ENCODE data around the gene MCHR2.
A peak's percentile ranks its signal among the peaks of the same experiment; 100 is the strongest.
"Not testable (repeated sequence)": the region's sequence is repeated elsewhere in the genome, so short reads cannot be mapped to it uniquely, and the experiment has no call there.

The MCHR2 gene, protein sequence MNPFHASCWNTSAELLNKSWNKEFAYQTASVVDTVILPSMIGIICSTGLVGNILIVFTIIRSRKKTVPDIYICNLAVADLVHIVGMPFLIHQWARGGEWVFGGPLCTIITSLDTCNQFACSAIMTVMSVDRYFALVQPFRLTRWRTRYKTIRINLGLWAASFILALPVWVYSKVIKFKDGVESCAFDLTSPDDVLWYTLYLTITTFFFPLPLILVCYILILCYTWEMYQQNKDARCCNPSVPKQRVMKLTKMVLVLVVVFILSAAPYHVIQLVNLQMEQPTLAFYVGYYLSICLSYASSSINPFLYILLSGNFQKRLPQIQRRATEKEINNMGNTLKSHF

GRCh38 chr6:99993533-99994251 lies at the start of gene MCHR2:
Gene MCHR2, minus strand, starts transcription at chr6:99994223. Its CDS starts 38,076 bp downstream, at chr6:99956147.
- no peak for DNase-seq (ENCODE audit: low spot score)

DNA sequence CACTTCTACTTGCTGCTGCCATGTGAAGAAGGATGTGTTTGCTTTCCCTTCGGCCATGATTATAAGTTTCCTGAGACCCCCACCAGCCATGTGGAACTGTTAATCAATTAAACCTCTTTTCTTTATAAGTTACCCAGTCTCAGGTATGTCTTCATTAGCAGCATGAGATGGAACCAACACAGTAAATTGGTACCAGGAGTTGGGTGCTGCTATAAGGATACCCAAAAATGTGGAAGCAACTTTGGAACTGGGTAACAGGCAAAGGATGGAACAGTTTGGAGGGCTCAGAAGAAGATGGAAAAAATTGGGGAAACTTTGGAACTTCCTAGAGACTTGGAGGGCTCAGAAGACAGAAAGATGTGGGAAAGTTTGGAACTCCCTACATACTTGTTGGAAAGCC lies 44.5 kb upstream of the MCHR2 start:
- not testable (repeated sequence) for DNase-seq (ENCODE audit: low spot score)

GRCh38 chr6:100035873-100036653 lies 42.0 kb upstream of the MCHR2 start:
- DNase-seq (ENCODE audit: low spot score), result no peak

- no peak for DNase-seq (ENCODE audit: low spot score)
Observed at GRCh38 chr6:100023798-100024197, 29.8 kb upstream of the MCHR2 start.

- DNase-seq (ENCODE audit: low spot score), result no peak
Observed at GRCh38 chr6:100022847-100023246, 28.8 kb upstream of the MCHR2 start.

DNA sequence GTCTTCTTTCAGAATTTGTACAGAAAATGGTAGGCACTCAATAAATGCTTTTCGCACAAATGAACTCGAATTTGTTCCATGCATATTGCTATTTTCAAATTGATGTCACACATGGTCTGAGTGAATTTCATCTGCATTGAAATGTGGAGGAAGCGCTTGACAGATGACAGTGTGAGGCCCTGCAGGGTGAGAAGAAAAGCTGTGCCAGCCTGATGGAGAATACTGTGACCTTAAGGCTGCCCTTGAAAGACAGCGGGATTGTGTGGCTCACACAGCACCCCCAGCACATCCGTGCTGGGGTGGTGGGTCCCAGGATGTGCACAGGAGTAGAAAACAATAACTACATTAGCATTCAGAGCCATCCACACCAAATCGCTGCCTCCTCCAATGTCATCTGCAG lies 14.8 kb upstream of the MCHR2 start:
- no peak for DNase-seq (ENCODE audit: low spot score)

DNA sequence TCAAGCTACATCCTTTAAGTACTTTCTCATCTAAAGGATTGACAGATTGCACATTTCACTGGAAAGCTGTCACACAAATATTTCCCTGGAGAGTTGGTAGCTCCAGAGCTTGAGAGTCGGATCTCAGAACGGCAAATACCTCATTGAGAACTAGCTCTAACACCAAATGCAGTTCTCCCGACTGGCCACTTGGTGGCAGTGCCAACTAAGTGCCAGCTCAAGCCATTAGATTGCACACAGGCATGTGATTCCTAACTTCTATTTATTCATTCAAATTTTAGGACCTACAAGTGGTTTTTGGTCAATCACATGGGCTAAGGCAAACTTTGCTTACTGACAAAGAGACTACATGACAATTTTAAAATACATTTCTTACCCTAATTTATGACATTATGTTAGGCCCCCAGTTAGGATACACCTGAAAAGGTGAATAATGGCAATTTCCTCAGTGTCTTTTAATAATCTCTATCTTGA lies 7.9 kb upstream of the MCHR2 start:
- DNase-seq (ENCODE audit: low spot score), result peak; percentile 50

GRCh38 chr6:99997141-99997540 lies 3.1 kb upstream of the MCHR2 start:
- no peak for DNase-seq (ENCODE audit: low spot score)

GRCh38 chr6:99995916-99996315 lies 1.9 kb upstream of the MCHR2 start:
- no peak for DNase-seq (ENCODE audit: low spot score)

GRCh38 chr6:99993146-99993532 lies 884 bp downstream of the MCHR2 start:
- DNase-seq (ENCODE audit: low spot score), result no peak

DNA sequence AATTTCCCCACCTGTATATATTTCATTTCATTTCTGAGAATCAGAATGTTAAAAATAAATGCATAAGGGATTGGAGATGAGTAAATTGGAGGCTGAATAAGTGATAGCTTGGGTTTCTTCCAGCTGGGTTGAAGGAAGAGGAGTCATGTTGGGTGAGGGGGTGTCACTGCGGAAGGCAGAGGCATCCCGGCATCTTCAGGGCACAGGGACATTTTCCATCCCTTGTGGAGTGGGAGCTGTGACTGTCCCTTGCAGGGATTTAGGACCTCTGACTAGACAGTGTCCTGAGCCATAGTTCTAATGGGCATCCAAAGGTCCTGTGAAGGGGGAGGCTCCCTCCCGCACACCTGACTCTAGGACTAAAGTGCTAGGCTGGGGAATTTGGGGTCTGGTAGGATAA lies 2.1 kb downstream of the MCHR2 start:
- no peak for DNase-seq (ENCODE audit: low spot score)

DNA sequence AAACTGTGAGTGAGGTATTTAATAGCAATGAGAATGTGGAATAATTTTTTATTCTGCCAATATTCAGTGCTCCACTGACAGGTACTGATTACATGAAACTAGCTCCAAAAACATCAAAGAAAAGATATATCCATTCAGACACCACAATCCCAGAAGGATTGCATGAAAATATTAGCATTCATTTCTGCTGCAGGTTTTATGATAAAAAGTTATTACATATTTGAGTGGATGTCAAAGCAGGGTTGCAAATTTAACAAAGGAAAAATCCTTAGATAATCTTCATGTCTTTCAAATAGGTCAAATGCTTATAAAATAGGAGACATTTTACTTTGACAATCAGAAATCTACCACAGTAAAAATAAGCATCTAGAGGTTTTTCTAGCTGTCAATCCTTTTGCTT lies 13.3 kb downstream of the MCHR2 start:
- no peak for DNase-seq (ENCODE audit: low spot score)

- DNase-seq (ENCODE audit: low spot score), result no peak
Observed at GRCh38 chr6:99979953-99980352, 14.1 kb downstream of the MCHR2 start.

DNA sequence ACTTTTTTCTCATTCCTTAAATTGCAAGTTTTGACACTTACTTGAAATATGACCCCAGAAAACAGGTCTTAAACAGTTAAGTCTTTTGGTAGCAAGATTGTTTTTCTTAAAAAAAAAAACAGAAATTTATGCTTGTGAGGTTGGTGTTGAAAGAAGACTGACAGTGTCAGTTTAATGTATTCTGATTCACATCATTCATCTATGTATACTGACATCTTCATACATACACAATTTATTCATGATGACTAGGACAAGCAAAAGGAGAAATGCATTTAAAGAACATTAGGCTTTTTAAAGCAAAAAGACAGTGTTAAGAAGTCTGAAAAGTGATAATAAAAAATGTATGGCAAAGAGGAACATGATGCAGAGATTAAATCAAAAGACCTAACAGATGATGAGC lies 27.0 kb downstream of the MCHR2 start:
- no peak for DNase-seq (ENCODE audit: low spot score)

DNA sequence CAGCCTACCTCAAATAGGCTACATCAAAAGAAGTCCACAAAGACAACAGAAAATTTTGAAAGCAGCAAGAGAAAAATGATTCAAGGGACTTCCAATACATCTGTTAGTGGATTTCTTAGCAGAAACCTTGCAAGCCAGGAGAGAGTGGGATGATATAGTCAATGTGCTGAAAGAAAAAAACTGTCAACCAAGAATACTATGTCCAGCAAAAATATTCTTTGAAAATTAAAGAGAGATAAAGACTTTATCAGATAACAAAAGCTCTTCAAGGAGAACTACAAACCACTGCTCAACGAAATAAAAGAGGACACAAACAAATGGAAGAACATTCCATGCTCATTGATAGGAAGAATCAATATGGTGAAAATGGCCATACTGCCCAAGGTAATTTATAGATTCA lies 34.0 kb downstream of the MCHR2 start:
- no peak for DNase-seq (ENCODE audit: low spot score)

GRCh38 chr6:99951016-99951805 lies 42.8 kb downstream of the MCHR2 start:
- DNase-seq (ENCODE audit: low spot score), result no peak

DNA sequence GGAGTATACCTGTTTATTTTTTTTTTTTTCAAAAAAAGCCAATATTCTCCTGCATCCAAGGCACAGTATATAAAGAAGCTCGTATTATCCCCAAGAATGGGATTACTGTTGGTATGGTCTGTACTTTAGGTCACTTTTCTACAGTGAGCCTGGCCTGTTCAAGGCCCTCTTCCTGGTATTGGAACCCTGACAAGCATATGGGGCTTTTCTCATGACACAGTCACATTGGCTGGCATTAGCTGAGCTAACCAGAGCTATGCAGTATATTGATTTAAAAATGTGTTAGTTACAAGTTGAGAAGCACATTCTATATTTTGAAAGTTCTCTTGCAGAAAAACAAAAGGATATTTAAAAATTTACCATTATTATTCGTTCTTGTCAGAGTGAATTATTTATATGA lies 48.0 kb downstream of the MCHR2 start:
- no peak for DNase-seq (ENCODE audit: low spot score)

- DNase-seq (ENCODE audit: low spot score), result no peak
Observed at GRCh38 chr6:99943846-99944245, 50.2 kb downstream of the MCHR2 start.

DNA sequence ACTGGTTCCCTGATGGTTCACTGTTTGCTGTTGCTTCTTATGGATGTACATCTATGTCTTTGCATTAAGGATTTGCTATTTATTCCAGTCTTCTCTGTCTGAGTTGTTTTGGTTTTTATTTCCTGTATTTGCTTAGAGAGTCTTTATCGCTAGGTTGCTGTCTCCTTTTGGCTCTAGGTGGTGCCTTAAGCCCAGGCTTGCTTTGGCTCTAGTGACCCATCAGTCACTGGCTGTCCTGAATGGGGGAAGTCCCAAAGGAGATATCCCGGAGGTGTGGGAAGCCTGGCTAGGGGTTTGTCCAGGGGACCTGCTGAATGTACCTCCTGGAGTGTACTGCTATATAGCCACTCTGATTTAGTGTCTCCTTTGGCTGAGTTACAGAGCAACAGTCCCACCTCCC lies 53.4 kb downstream of the MCHR2 start:
- DNase-seq (ENCODE audit: low spot score), result no peak

DNA sequence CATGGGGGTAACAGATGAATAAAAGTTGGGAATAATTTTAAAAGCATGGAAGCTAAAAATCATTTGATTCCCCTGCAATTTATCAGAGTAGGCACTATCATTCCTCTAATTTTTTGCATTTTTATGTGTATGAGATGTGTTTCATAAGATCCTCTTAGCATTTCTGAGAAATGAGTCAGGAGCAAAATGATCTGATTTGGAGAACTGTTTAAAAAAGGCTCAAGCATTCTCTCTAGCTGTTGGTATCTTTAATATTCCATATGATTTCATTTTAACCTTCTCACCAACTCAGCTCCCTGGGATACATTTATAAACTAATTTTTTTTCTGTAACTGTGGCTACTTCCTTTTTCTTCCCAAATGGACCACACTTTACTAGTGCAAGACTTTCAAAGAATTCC lies 60.9 kb downstream of the MCHR2 start:
- DNase-seq (ENCODE audit: low spot score), result no peak

GRCh38 chr6:99912657-99913056 lies 81.4 kb downstream of the MCHR2 start:
- DNase-seq (ENCODE audit: low spot score), result no peak

All from CD4-positive, alpha-beta T cell treated with Interleukin-2 at 100 ng/mL for 4 hours (primary cell).